ENCODE measurements around the gene CSAD.

Gene CSAD

GRCh38 chr12:53174881-53175491 is 5.7 kb downstream of the CSAD start:
- no peaks in the 10 kb centered on the region for H3K9me3 ChIP-seq (replicated peaks; ENCODE audit: insufficient read depth, low read length)
- no peaks in the 10 kb centered on the region for H3K9me2 ChIP-seq (replicated peaks; ENCODE audit: insufficient read depth, low read length)
- H3K27ac ChIP-seq (ENCODE audit: low read length) = no peak overlapping the region
- H3K36me3 ChIP-seq (replicated peaks; ENCODE audit: insufficient read depth, low read length) = no peaks in the 10 kb centered on the region
- DNase-seq = peak; percentile 40
- peaks cover 17% of the 10 kb centered on the region for H3K4me1 ChIP-seq (ENCODE audit: low read length)
- no peaks in the 10 kb centered on the region for H4K20me1 ChIP-seq (ENCODE audit: insufficient read depth, low read length)
- TF ChIP-seq CTCF (IDR thresholded peaks at IDR 0.05; ENCODE audit: low read length) = peak; percentile 47
- TF ChIP-seq EZH2phosphoT487 (IDR thresholded peaks at IDR 0.05; ENCODE audit: low read length) = no peak
- TF ChIP-seq EZH2 (optimal IDR thresholded peaks at IDR 0.05; ENCODE audit: low read depth, low read length) = no peak
- H3F3A ChIP-seq (ENCODE audit: insufficient read depth, low read length) = peaks cover 10% of the 10 kb centered on the region
- no peak overlapping the region for H3K4me2 ChIP-seq (ENCODE audit: low read depth, low read length)
- H3K9ac ChIP-seq (ENCODE audit: low read length) = no peak overlapping the region
- no peaks in the 10 kb centered on the region for H3K27me3 ChIP-seq (replicated peaks; ENCODE audit: insufficient read depth, low read length)
- H3K4me3 ChIP-seq (ENCODE audit: low read length) = no peak overlapping the region
- H3K79me2 ChIP-seq (ENCODE audit: low read length) = peaks cover 6% of the 10 kb centered on the region
- peak overlapping the region; percentile 12; the same call in 1 of the 2 replicates for H2AFZ ChIP-seq (ENCODE audit: low read length)

- H3K27ac ChIP-seq (ENCODE audit: low read length) = no peak overlapping the region
- H3K27me3 ChIP-seq (replicated peaks; ENCODE audit: insufficient read depth, low read length) = no peaks in the 10 kb centered on the region
- H3K4me1 ChIP-seq (ENCODE audit: low read length) = peaks cover 9% of the 10 kb centered on the region
- H3F3A ChIP-seq (ENCODE audit: insufficient read depth, low read length) = no peaks in the 10 kb centered on the region; the same call in 1 of the 2 replicates
- no peak overlapping the region for H2AFZ ChIP-seq (ENCODE audit: low read length)
- H3K9me2 ChIP-seq (replicated peaks; ENCODE audit: insufficient read depth, low read length) = no peaks in the 10 kb centered on the region
- no peak overlapping the region for H3K9ac ChIP-seq (ENCODE audit: low read length)
- no peaks in the 10 kb centered on the region for H4K20me1 ChIP-seq (ENCODE audit: insufficient read depth, low read length)
- no peak overlapping the region for H3K4me2 ChIP-seq (ENCODE audit: low read depth, low read length)
- no peak for DNase-seq
- H3K4me3 ChIP-seq (ENCODE audit: low read length) = no peak overlapping the region
- TF ChIP-seq EZH2phosphoT487 (IDR thresholded peaks at IDR 0.05; ENCODE audit: low read length) (no peak), EZH2 (optimal IDR thresholded peaks at IDR 0.05; ENCODE audit: low read depth, low read length) (no peak), CTCF (IDR thresholded peaks at IDR 0.05; ENCODE audit: low read length) (no peak)
- H3K36me3 ChIP-seq (replicated peaks; ENCODE audit: insufficient read depth, low read length) = no peaks in the 10 kb centered on the region
- no peaks in the 10 kb centered on the region for H3K9me3 ChIP-seq (replicated peaks; ENCODE audit: insufficient read depth, low read length)
- H3K79me2 ChIP-seq (ENCODE audit: low read length) = no peaks in the 10 kb centered on the region
Measured at GRCh38 chr12:53173085-53173715, 7.5 kb downstream of the CSAD start.

- no peaks in the 10 kb centered on the region; the same call in 1 of the 2 replicates for H3F3A ChIP-seq (ENCODE audit: insufficient read depth, low read length)
- H3K36me3 ChIP-seq (replicated peaks; ENCODE audit: insufficient read depth, low read length) = no peaks in the 10 kb centered on the region
- H3K4me2 ChIP-seq (ENCODE audit: low read depth, low read length) = no peak overlapping the region
- H3K79me2 ChIP-seq (ENCODE audit: low read length) = no peaks in the 10 kb centered on the region
- H3K27ac ChIP-seq (ENCODE audit: low read length) = no peak overlapping the region
- H3K4me1 ChIP-seq (ENCODE audit: low read length) = peaks cover 9% of the 10 kb centered on the region
- H2AFZ ChIP-seq (ENCODE audit: low read length) = no peak overlapping the region
- H3K9me3 ChIP-seq (replicated peaks; ENCODE audit: insufficient read depth, low read length) = no peaks in the 10 kb centered on the region
- no peak overlapping the region for H3K9ac ChIP-seq (ENCODE audit: low read length)
- H3K9me2 ChIP-seq (replicated peaks; ENCODE audit: insufficient read depth, low read length) = no peaks in the 10 kb centered on the region
- no peak overlapping the region for H3K4me3 ChIP-seq (ENCODE audit: low read length)
- TF ChIP-seq EZH2phosphoT487 (IDR thresholded peaks at IDR 0.05; ENCODE audit: low read length) = no peak
- no peaks in the 10 kb centered on the region for H4K20me1 ChIP-seq (ENCODE audit: insufficient read depth, low read length)
- no peaks in the 10 kb centered on the region for H3K27me3 ChIP-seq (replicated peaks; ENCODE audit: insufficient read depth, low read length)
- no peak for DNase-seq
Measured at GRCh38 chr12:53172352-53172751, 8.4 kb downstream of the CSAD start.

All from MM.1S (cell line).